HG03571 (cell line): ENCODE data around the gene GMNN.

Source experiments
- ATAC-seq: cut with Tn5 transposase; IDR thresholded peaks from one replicate; pipeline ENCODE4 v1.9.1; 2021; ENCODE audit not compliant: unreplicated experiment

GMNN gene

GRCh38 chr6:24802271-24803059 is 27.7 kb downstream of the GMNN start:
- no peak for ATAC-seq

DNA sequence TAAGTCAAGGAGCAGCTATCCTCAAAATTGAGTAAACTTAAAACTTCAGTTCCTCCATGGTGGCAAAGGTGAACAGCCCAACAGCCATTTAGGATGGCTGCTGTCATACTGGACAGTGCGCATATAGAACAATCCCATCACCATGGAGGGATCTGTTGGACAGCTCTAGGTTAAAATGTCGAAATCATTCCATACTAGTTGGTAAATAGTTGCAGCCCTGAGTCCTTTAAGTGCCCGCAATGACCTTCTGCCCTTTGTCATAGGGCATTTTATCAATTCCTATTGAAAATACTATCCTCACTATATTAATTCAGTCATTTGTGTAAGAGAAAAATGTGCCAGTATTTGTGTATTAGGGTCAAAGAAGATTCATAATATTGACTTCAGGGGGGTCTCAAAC is 32.8 kb downstream of the GMNN start:
- ATAC-seq: no peak

- no peak for ATAC-seq
Measured at GRCh38 chr6:24809728-24810127, 35.0 kb downstream of the GMNN start.

DNA sequence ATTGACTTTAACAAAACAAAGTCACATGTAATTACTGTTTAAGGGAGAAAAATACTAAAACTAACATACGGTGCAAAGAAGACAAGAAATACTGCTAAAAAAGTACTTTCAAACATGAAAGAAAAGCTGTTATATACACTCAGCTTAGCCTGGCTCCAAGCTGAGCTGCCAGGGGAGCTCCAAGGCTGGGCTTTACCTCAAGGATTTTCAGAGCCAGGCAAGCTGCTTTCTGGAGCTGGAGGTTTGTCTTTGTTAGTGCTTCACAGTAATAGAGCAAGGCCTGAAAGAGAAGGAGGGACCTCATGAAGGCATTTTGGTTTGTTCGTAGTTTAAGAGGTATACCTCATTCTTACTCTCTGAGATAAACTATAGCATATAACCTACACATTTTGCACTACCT is 43.6 kb downstream of the GMNN start:
- no peak for ATAC-seq

GRCh38 chr6:24821860-24822444 is 47.2 kb downstream of the GMNN start:
- no peak for ATAC-seq

GRCh38 chr6:24822696-24823095 is 48.0 kb downstream of the GMNN start:
- ATAC-seq: no peak

DNA sequence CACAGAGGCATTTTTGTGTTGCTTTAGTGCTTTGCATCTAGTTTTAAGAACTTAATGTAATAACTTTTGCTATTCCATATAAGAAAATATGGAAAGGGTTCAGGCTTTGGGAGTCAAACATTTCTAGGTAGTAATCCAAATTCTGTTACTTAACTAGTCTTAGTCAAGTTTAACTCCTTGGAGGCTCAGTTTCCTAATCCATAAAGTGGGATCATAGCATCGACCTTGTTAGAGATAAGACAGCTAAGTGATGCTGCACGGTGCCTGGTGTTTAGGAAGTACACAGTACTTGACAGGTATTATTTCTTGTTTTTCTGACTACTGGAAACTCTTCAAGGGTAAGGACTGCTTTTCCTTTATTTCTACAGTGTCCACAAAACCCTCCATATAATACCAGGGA is 48.4 kb downstream of the GMNN start:
- ATAC-seq: no peak

- no peak for ATAC-seq
Measured at GRCh38 chr6:24824142-24824938, 49.6 kb downstream of the GMNN start.

GRCh38 chr6:24825130-24825630 is 50.4 kb downstream of the GMNN start:
- ATAC-seq: no peak

DNA sequence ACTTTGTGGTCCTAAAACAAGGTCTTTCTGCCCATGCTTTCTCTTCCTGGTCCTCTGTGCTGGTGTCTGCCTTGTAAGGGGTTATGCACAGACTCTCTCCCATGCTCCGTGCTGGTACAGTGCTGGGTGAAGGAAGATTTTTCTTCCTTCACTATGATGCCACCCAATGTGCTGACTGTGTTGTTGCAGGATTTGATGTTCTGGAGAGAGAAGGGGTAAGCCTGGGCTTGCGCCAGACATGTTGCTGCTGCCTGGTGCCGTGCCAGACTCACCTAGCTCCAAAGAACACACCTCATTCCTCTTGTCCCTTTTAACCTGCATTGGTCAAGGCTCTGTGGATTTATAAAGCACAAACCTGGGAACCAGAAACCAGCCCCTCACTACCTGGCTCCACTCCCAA is 52.4 kb downstream of the GMNN start:
- no peak for ATAC-seq

- ATAC-seq: no peak
Measured at GRCh38 chr6:24827970-24828369, 53.2 kb downstream of the GMNN start.

DNA sequence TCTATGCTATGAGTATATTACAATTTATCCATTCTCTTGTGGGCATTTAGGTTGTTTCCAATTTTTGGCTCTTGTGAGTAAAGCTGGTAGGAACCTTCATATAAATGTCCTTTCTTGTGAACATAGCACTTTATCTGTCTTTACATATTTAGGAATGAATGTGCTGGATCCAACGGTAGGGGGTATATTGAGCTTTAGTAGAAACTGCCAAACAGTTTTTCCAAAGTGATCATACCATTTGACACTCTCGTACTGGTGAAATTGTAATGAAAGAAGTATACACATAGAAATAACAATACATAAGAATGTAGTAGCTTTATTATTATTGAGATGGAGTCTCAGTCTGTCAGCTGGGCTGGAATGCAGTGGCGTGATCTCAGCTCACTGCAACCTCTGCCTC is 54.9 kb downstream of the GMNN start:
- ATAC-seq: no peak

DNA sequence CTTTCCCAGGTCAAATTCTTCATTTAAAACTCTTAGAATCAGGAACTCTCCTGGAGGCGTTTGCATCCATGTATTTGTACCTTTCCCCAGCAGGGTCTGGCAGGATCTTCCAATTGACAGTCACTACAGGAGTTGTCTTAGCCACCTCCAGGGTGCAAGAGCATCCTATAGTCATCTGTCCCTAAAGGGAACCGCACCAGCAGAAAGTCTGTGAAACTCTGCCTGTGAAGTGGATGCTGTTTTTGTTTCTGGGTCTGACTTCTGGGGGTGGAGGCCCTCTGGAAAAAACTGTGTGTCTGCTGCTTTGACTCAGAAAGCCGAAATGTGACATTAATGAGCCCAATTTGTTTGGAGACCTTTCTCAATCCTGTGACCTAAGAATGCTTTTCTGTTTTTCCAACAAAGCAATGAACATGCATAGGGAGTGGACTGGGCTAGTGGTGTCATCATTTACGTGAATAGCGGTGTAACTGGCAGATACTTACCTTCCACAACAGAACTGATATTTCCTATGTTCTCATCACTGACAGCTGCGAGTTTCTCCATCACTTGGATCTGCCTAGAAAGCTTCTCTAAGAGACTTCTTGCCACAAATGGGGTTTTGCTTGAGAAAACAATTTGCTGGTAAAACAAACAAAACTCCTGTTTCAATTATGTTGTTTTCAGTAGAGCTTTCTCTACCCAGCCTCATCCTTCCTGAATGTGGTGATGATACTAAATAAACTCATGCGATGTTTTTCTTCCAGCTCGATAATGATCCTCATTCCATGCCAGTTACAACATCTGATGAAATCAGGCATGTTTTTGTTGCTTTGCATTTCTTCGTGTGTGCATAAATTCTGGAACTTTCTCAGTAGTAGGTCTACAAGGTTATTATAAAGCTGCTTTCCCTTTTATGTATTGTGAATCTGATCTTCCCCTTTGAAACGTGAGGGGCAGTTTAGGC is 57.3 kb downstream of the GMNN start:
- ATAC-seq: no peak

GRCh38 chr6:24832794-24833193 is 58.1 kb downstream of the GMNN start:
- no peak for ATAC-seq

- ATAC-seq: no peak
Measured at GRCh38 chr6:24833711-24834386, 59.1 kb downstream of the GMNN start.
